GM13976 (cell line): Measurements from ENCODE around the gene PLEKHG5.

Source experiments
- DNase-seq: peaks from one replicate; pipeline ENCODE4 v3.0.0; 2012; ENCODE audit warnings: low spot score
- CTCF ChIP-seq: IDR thresholded peaks from 2 replicates; pipeline ENCODE4 v1.5.1; 2012; ENCODE audit warnings: borderline replicate concordance, mild to moderate bottlenecking; ENCODE audit not compliant: insufficient read depth; ENCODE audit errors: extremely low read depth, missing control alignments, control extremely low read depth
- in situ Hi-C: fragments of 300-500 bp; cut with MboI; formaldehyde crosslinking; loops from one replicate; pipeline ENCODE4 v1.12.0; 2022; ENCODE audit warnings: low sequenced_read_pairs, mixed read lengths, inconsistent platforms; ENCODE audit not compliant: unreplicated experiment

PLEKHG5 gene

GRCh38 chr1:6481820-6482219, 9.6 kb downstream of the PLEKHG5 start:
- DNase-seq = no peak
- in situ Hi-C loops = no loop called here
- no peak for TF ChIP-seq CTCF

GRCh38 chr1:6477039-6477820, 14.2 kb downstream of the PLEKHG5 start:
- TF ChIP-seq CTCF = no peak
- no peak for DNase-seq
- in situ Hi-C loops = no loop called here

GRCh38 chr1:6476483-6476882, 15.0 kb downstream of the PLEKHG5 start:
- in situ Hi-C loops = no loop called here

GRCh38 chr1:6475381-6476133, 15.9 kb downstream of the PLEKHG5 start:
- peak; percentile 90 for TF ChIP-seq CTCF
- DNase-seq = peak; percentile 92
- in situ Hi-C loops = no loop called here

More at GRCh38 chr1:6476483-6476882, 15.0 kb downstream of the PLEKHG5 start:
- DNase-seq = no peak
- no peak for TF ChIP-seq CTCF

GRCh38 chr1:6474815-6475282, 16.6 kb downstream of the PLEKHG5 start:
- in situ Hi-C loops = no loop called here
- no peak for TF ChIP-seq CTCF
- DNase-seq = no peak

- TF ChIP-seq CTCF = no peak
- no peak for DNase-seq
- in situ Hi-C loops = no loop called here
Observed at GRCh38 chr1:6473974-6474814, 17.3 kb downstream of the PLEKHG5 start.
